ENCODE data around the gene UBE2E3.
"Not testable (repeated sequence)": the region's sequence is repeated elsewhere in the genome, so short reads cannot be mapped to it uniquely, and the experiment has no call there.

Gene UBE2E3

GRCh38 chr2:181076658-181077057 is 96.3 kb downstream of the UBE2E3 start:
- no peak for DNase-seq (ENCODE audit: low spot score)

- peak; percentile 40 for DNase-seq (ENCODE audit: low spot score)
Measured at GRCh38 chr2:181077128-181077709, 96.8 kb downstream of the UBE2E3 start.

- no peak for DNase-seq (ENCODE audit: low spot score)
Measured at GRCh38 chr2:181083140-181083539, 102.7 kb downstream of the UBE2E3 start.

GRCh38 chr2:181085734-181086133 is 105.3 kb downstream of the UBE2E3 start:
- DNase-seq (ENCODE audit: low spot score): no peak

GRCh38 chr2:181091920-181092319 is 111.5 kb downstream of the UBE2E3 start:
- DNase-seq (ENCODE audit: low spot score): not testable (repeated sequence)

- no peak for DNase-seq (ENCODE audit: low spot score)
Measured at GRCh38 chr2:181095486-181095885, 115.1 kb downstream of the UBE2E3 start.

GRCh38 chr2:181103659-181104058 is 123.3 kb downstream of the UBE2E3 start:
- no peak for DNase-seq (ENCODE audit: low spot score)

- DNase-seq (ENCODE audit: low spot score): peak; percentile 13
Measured at GRCh38 chr2:181104512-181105115, 124.2 kb downstream of the UBE2E3 start.

- DNase-seq (ENCODE audit: low spot score): no peak
Measured at GRCh38 chr2:181105562-181105961, 125.2 kb downstream of the UBE2E3 start.

- no peak for DNase-seq (ENCODE audit: low spot score)
Measured at GRCh38 chr2:181106229-181106628, 125.8 kb downstream of the UBE2E3 start.

- no peak for DNase-seq (ENCODE audit: low spot score)
Measured at GRCh38 chr2:181106789-181107627, 126.6 kb downstream of the UBE2E3 start.

- no peak for DNase-seq (ENCODE audit: low spot score)
Measured at GRCh38 chr2:181107628-181107945, 127.2 kb downstream of the UBE2E3 start.

GRCh38 chr2:181111059-181111458 is 130.7 kb downstream of the UBE2E3 start:
- no peak for DNase-seq (ENCODE audit: low spot score)

GRCh38 chr2:181112916-181113315 is 132.5 kb downstream of the UBE2E3 start:
- no peak for DNase-seq (ENCODE audit: low spot score)
